HG02973 (cell line): ENCODE data around the gene SPDEF.

Experiments used
- ATAC-seq: cut with Tn5 transposase; IDR thresholded peaks from one replicate; pipeline ENCODE4 v1.9.1; 2021; ENCODE audit warnings: moderate library complexity; ENCODE audit not compliant: unreplicated experiment

Gene SPDEF

GRCh38 chr6:34546551-34547321 lies 9.4 kb downstream of the SPDEF start:
- ATAC-seq: no peak

- ATAC-seq: no peak
Observed at GRCh38 chr6:34544776-34545471, 11.2 kb downstream of the SPDEF start.

DNA sequence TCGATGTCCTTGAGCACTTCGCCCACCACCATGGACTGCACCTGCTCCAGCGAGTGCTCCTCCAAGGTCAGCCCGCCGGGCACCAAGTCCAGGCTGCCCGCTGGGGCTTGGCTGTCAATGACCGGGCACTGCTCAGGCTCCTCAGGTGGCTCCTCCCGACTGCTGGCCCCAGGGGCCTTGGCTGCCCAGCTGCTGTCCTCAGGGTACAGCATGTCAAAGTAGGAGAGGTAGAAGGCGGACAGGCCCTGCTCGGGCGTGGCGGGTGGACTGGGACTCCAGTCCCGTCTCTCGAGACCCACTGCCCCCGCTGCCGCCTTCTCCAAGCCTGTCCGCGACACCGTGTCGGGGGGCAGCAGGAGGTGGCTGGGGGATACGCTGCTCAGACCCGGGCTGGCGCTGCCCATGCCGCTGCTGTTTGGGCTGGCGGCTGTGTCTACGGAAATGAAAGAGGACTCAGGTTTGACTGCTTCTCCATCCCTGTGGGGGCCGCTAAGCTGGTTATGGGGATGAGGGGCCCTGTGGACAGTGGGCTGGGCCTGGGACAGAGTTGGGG lies 12.0 kb downstream of the SPDEF start:
- no peak for ATAC-seq

DNA sequence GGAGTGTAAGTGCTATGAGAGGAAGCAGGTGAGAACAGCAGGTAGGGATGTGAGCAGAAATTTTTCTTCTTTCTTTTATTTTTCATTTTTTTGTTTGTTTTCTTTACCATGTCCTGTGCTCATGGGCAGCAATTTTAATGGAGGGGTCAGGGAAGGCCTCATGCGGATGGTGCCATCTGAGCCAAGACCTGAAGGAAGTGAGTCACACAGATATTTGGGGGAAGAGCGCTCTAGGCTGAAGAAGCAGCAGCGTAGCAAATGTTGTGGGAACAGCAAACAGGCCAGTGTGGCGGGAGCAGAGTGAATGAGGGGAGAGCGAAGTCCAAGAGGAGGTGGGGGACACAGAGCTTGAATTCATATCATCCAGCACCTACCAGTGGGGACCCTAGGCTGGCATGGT lies 12.7 kb downstream of the SPDEF start:
- no peak for ATAC-seq

DNA sequence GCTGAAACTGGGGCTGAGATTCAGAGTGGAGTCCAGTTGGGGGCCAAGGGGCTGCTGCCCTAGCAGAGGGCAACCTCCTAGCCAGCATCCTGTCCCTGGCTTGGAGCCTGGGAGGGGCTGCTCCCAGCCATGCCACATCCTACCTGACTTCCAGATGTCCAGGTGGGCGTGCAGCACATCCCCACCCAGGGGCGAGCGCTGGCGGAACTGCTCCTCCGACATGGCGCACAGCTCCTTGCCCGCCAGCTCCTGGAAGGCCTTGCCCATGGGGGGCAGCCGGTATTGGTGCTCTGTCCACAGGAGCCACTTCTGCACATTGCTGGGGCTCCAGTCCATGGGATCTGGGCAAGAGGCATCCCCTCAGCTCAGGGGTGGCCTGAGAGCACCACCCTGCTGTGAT lies 15.3 kb downstream of the SPDEF start:
- no peak for ATAC-seq

DNA sequence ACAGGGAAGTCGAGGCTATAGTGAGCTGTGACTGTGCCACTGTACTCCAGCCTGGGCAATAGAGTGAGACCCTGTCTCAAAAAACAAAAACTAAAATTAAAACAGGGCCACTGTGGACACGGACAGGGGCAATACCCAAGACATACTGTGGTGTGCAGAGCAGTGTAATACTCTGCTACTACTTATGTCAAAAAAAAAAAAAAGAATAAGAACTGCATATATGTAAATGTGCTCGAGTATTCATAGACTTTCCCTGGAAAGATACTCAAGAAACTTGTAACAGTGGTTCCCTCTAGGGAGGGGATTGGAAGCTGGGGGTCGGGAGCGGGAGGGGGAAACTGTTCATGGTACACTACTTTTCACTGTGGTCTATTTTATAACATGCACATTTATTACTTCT lies 15.9 kb downstream of the SPDEF start:
- no peak for ATAC-seq

GRCh38 chr6:34539181-34539580 lies 16.9 kb downstream of the SPDEF start:
- no peak for ATAC-seq

DNA sequence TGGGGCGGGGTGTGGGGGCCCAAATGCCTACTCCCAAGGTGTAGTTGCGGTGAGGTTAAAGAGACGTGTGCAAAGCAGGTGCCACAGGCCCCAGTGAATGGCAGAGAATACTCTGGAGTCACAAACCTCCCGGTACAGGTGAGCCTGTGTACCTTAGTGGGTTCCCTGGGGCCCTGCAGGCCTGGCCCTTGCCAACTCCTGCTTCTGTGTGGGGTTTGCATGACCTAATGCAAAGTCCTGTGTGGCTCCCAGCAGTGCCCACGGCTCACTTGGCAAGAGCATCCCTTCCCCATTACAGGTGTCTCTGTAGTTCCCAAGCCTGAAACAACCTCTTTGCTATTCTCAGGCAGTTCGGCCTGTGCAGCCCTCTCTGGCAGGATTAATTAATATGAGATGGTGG lies 17.5 kb downstream of the SPDEF start:
- no peak for ATAC-seq

DNA sequence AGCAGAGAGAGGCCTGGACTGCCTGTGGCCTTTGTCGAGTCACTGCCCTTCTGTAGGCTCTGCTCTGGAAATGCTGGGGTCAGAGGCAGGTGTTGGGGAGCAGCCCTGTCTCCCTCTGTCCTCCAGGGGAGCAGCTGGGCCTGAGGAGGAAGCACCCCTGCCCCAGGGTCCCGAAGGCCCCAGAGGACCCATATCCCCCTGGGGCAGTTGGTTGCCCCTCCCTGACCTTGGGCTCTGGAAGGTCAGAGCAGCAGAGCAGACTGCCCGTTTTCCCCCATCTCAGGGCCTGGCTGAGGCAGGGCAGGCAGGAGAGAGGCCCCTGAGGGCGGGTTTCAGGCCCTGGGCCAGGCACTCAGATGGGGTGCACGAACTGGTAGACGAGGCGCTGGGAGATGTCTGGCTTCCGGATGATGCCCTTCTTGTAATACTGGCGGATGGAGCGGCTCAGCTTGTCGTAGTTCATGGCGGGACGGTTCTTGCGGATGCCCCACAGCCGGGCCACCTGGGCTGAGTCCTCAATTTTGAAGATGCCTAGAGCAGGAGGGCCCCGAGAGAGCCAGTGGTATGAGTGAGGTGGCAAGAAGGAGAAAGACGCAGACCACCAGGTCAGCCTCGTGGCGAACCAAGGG lies 18.1 kb downstream of the SPDEF start:
- no peak for ATAC-seq

- no peak for ATAC-seq
Observed at GRCh38 chr6:34536959-34537848, 18.9 kb downstream of the SPDEF start.

DNA sequence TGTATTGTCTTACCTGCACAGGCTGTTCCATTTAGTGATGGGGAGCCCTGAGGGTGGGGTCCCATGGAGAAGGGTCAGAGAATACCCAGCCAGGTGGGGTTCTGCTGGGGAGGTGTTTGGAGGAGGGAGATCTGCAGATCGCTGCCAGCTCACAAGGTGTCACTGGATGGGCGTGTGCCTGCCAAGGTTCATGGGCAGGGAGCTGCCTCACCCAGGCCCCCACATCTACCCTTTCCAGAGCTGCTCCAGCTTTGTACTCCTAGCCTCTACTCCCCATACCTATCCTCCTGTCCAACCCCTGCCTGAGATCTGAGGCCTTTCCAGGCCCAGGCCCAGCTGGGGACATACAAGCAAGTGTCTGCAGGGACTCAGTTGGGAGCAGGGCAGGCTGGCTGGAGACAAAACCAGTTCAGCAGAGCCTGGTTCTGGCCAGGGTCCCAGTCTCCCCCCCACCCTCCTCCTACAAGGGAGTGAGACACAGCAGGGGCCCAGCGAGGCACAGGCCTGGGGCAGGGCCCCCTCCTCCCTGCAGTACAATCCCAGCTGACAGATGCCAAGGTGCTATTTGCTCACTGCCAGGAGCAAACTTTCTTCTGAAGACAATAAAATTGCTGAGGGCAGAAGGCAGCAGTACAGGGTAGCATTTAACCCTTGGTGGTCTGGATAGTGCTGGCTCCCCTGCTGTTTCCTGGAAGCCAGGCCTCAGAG lies 19.7 kb downstream of the SPDEF start:
- no peak for ATAC-seq

- ATAC-seq: no peak
Observed at GRCh38 chr6:34535646-34536045, 20.5 kb downstream of the SPDEF start.

DNA sequence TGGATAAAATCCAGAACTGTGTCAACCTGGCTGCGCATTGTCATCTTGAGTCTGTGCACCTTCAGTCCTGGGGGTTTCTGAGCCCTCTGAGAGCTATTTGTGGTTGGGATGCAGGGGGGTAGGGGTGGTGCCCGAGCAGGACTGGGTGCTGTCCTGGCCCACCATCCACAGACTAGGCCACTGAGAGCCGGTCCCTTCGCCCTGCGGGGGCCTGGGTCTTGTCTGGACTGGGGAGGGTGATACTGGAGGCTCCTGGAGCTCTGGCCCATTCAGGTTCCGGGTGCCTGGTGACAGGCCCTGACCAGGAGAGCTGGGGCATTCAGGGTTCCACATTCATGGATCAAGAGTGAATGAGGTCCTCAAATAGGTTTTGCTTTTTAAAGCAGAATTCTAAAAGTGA lies 20.9 kb downstream of the SPDEF start:
- ATAC-seq: no peak

DNA sequence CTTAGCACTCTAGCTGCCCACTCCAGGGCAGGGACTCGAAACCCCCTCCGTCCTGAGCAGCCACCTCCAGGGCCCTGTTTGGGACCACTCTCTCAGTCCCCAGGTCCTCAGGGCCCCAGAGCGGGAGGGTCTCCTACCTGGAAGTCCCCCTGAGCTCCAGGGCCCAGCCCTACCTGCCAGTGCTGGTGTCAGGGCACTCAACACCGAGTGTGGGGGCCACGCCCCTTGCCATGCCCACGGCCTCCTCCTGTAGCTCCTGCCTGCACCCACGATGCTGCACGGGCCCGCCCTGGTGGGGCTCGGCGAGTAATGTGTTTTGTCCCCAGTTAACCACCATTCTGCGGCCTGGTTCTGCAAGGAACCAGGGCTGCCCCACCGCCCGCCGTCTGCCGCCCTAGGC lies 21.5 kb downstream of the SPDEF start:
- ATAC-seq: no peak

- no peak for ATAC-seq
Observed at GRCh38 chr6:34534146-34534545, 22.0 kb downstream of the SPDEF start.

DNA sequence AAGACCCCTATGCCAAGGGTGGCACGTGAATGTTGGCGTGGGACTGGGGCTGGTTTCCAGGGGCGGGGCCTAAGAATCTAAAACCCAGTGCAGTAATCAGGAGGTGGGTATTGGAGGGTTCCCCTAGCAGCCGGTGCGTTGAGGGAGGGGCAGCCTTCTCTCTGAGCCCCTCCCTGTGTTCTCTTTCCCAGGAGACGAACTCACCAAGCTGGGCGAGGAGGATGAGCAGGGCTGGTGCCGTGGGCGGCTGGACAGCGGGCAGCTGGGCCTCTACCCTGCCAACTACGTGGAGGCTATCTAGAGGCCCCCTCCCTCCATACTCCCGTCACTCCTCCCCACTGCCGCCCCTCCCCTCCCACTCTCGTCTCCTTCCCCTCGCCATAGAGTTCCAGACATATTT lies 23.9 kb downstream of the SPDEF start:
- ATAC-seq: no peak

GRCh38 chr6:34531580-34532201 lies 24.4 kb downstream of the SPDEF start:
- no peak for ATAC-seq

GRCh38 chr6:34530753-34531365 lies 25.3 kb downstream of the SPDEF start:
- no peak for ATAC-seq

GRCh38 chr6:34529665-34530327 lies 26.3 kb downstream of the SPDEF start:
- no peak for ATAC-seq
